Nasal cavity respiratory epithelium epithelial cell of viscerocranial mucosa (primary cell): ENCODE data around the gene NMD3. TPM values are rescaled to one million over a fixed set of nuclear protein-coding genes. Genes with fewer than 3 reads are reported as not detected.

Experiments used
- total RNA-seq: library from RNA; depleted of rRNA; stranded (reverse); fragments of >200 nt; gene quantifications from 2 replicates; pipeline ENCODE4 v1.2.3, GENCODE V29; 2014

Gene NMD3
- 99.0 and 107 TPM in 2 replicates for total RNA-seq

GRCh38 chr3:161220850-161221753 lies at the start of gene NMD3:
TSS of gene NMD3 (plus strand) at chr3:161221311. CDS start at chr3:161222014, 703 bp downstream.

Other genes starting within 250 kb of the NMD3 start
- 5.1 and 5.8 TPM in 2 replicates for gene B3GALNT1, start 116.0 kb upstream of the NMD3 start, total RNA-seq
- gene SPTSSB, start 150.2 kb downstream of the NMD3 start, total RNA-seq = 0.64 and 1.4 TPM in 2 replicates